ENCODE measurements around the gene TNPO3.

DNA sequence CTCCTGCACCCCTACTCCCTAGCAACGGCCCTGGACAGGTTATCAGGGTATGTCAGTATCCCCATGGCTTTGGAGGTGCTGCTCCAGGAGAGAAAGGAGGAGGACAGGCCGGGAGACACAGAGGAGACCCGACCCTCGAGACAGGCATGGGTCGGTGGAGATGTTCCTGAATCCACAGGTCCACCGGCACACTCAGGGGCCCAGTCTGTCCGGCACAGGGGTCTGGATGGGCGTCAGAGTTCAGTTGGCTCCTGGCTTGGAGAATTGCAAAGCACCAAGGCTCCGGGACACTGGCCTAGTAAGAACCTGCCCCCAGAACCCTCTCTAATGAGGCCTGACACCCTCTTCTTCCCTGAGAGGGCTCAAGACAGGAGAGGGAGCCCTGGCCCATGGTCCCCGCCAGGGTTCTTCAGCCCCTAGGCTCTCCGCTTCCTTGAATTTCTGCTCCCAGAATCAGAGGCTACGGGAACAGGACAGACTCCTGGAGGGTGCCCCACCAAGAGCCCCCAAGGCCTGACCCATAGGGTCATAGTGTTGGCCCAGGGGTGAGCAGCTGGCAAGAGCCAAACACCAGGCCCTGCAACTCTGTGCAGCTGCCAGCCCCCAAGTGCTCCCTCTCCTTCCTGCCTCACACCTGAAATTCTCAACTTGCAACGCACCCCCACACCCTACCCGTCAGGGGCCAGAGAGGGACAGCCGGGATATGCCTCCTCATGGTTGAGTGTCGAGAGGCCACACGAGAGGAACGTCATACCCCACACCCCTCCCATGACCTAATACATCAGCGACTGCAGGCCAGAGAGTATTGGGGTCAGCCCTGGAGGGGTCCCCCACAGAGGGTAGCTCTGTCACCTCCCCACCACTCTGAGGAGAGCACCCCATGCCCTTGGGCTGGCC lies 122.7 kb downstream of the TNPO3 start:
- TF ChIP-seq POLR2A (IDR thresholded peaks at IDR 0.05): no peak
- TF ChIP-seq, protein P1, sequence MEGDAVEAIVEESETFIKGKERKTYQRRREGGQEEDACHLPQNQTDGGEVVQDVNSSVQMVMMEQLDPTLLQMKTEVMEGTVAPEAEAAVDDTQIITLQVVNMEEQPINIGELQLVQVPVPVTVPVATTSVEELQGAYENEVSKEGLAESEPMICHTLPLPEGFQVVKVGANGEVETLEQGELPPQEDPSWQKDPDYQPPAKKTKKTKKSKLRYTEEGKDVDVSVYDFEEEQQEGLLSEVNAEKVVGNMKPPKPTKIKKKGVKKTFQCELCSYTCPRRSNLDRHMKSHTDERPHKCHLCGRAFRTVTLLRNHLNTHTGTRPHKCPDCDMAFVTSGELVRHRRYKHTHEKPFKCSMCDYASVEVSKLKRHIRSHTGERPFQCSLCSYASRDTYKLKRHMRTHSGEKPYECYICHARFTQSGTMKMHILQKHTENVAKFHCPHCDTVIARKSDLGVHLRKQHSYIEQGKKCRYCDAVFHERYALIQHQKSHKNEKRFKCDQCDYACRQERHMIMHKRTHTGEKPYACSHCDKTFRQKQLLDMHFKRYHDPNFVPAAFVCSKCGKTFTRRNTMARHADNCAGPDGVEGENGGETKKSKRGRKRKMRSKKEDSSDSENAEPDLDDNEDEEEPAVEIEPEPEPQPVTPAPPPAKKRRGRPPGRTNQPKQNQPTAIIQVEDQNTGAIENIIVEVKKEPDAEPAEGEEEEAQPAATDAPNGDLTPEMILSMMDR (IDR thresholded peaks at IDR 0.05): no peak

Measured in gastroesophageal sphincter (tissue), 3 donors.